Measurements from ENCODE around the gene PELI2.

GRCh38 chr14:56117765-56118610, at the start of gene PELI2:
- no peak for TF ChIP-seq ZSCAN23 (tag by site-specific recombination; IDR thresholded peaks at IDR 0.05)
- TF ChIP-seq ZBTB7A (tag by site-specific recombination; IDR thresholded peaks at IDR 0.05; ENCODE audit: low read depth): no peak
- TF ChIP-seq ZBTB10 (tag by site-specific recombination; IDR thresholded peaks at IDR 0.05): peak; percentile 56
- no peak for TF ChIP-seq ZNF18 (tag by site-specific recombination; IDR thresholded peaks at IDR 0.05)
- TF ChIP-seq CTCF (tag by site-specific recombination; IDR thresholded peaks at IDR 0.05): no peak
